ENCODE results near the gene PLIN3.

DNA sequence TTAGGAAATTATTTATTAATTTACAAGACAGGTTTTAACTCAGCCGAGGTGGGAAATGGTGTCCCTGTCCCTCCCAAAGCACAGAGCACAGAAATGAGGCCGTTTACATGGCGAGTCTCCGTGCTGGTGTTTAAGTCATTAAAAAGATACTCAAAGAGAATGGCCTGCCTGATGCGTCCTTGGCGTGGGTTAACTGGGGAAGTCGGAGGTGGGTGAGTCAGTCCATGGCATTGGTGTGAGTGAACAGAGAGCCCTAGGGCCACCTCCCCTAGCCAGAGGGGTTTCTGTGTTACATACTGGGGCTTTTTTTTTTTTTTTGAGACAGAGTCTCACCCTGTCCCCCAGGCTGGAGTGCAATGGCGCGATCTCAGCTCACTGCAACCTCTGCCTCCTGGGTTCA, 72.1 kb downstream of the PLIN3 start:
- no peak for TF ChIP-seq EGR1 (IDR thresholded peaks at IDR 0.05; ENCODE audit: low read depth)
- TF ChIP-seq, protein P1, sequence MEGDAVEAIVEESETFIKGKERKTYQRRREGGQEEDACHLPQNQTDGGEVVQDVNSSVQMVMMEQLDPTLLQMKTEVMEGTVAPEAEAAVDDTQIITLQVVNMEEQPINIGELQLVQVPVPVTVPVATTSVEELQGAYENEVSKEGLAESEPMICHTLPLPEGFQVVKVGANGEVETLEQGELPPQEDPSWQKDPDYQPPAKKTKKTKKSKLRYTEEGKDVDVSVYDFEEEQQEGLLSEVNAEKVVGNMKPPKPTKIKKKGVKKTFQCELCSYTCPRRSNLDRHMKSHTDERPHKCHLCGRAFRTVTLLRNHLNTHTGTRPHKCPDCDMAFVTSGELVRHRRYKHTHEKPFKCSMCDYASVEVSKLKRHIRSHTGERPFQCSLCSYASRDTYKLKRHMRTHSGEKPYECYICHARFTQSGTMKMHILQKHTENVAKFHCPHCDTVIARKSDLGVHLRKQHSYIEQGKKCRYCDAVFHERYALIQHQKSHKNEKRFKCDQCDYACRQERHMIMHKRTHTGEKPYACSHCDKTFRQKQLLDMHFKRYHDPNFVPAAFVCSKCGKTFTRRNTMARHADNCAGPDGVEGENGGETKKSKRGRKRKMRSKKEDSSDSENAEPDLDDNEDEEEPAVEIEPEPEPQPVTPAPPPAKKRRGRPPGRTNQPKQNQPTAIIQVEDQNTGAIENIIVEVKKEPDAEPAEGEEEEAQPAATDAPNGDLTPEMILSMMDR (IDR thresholded peaks at IDR 0.05 in 2 of 3, conservative IDR thresholded peaks at IDR 0.05 in 1 of 3; ENCODE audit: borderline replicate concordance in 1 of 3, insufficient read depth in 1 of 3, low read depth in 2 of 3, low read length in 2 of 3), result no peak
- no peak for TF ChIP-seq EZH2 (IDR thresholded peaks at IDR 0.05)
- TF ChIP-seq SP1 (IDR thresholded peaks at IDR 0.05; ENCODE audit: low read depth), result no peak
- TF ChIP-seq, protein P2, sequence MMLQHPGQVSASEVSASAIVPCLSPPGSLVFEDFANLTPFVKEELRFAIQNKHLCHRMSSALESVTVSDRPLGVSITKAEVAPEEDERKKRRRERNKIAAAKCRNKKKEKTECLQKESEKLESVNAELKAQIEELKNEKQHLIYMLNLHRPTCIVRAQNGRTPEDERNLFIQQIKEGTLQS (IDR thresholded peaks at IDR 0.05), result no peak
- TF ChIP-seq, protein P3, sequence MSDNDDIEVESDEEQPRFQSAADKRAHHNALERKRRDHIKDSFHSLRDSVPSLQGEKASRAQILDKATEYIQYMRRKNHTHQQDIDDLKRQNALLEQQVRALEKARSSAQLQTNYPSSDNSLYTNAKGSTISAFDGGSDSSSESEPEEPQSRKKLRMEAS (IDR thresholded peaks at IDR 0.05), result no peak
- no peak for TF ChIP-seq POLR2A (IDR thresholded peaks at IDR 0.05; ENCODE audit: borderline replicate concordance, extremely low read depth, insufficient read depth, insufficient read length)
- no peak for TF ChIP-seq EZH2phosphoT487 (IDR thresholded peaks at IDR 0.05; ENCODE audit: borderline replicate concordance)
- no peak for TF ChIP-seq SRF (IDR thresholded peaks at IDR 0.05; ENCODE audit: low read depth)
- TF ChIP-seq, protein P4, sequence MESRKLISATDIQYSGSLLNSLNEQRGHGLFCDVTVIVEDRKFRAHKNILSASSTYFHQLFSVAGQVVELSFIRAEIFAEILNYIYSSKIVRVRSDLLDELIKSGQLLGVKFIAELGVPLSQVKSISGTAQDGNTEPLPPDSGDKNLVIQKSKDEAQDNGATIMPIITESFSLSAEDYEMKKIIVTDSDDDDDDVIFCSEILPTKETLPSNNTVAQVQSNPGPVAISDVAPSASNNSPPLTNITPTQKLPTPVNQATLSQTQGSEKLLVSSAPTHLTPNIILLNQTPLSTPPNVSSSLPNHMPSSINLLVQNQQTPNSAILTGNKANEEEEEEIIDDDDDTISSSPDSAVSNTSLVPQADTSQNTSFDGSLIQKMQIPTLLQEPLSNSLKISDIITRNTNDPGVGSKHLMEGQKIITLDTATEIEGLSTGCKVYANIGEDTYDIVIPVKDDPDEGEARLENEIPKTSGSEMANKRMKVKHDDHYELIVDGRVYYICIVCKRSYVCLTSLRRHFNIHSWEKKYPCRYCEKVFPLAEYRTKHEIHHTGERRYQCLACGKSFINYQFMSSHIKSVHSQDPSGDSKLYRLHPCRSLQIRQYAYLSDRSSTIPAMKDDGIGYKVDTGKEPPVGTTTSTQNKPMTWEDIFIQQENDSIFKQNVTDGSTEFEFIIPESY (IDR thresholded peaks at IDR 0.05; ENCODE audit: extremely low read depth, insufficient replicate concordance, low read length), result no peak
- TF ChIP-seq JUND (IDR thresholded peaks at IDR 0.05), result no peak
- no peak for TF ChIP-seq CEBPB (IDR thresholded peaks at IDR 0.05; ENCODE audit: low read depth)
- TF ChIP-seq, protein P5, sequence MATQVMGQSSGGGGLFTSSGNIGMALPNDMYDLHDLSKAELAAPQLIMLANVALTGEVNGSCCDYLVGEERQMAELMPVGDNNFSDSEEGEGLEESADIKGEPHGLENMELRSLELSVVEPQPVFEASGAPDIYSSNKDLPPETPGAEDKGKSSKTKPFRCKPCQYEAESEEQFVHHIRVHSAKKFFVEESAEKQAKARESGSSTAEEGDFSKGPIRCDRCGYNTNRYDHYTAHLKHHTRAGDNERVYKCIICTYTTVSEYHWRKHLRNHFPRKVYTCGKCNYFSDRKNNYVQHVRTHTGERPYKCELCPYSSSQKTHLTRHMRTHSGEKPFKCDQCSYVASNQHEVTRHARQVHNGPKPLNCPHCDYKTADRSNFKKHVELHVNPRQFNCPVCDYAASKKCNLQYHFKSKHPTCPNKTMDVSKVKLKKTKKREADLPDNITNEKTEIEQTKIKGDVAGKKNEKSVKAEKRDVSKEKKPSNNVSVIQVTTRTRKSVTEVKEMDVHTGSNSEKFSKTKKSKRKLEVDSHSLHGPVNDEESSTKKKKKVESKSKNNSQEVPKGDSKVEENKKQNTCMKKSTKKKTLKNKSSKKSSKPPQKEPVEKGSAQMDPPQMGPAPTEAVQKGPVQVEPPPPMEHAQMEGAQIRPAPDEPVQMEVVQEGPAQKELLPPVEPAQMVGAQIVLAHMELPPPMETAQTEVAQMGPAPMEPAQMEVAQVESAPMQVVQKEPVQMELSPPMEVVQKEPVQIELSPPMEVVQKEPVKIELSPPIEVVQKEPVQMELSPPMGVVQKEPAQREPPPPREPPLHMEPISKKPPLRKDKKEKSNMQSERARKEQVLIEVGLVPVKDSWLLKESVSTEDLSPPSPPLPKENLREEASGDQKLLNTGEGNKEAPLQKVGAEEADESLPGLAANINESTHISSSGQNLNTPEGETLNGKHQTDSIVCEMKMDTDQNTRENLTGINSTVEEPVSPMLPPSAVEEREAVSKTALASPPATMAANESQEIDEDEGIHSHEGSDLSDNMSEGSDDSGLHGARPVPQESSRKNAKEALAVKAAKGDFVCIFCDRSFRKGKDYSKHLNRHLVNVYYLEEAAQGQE (IDR thresholded peaks at IDR 0.05; ENCODE audit: low read depth), result no peak
